ENCODE data around the gene GMPR.

DNA sequence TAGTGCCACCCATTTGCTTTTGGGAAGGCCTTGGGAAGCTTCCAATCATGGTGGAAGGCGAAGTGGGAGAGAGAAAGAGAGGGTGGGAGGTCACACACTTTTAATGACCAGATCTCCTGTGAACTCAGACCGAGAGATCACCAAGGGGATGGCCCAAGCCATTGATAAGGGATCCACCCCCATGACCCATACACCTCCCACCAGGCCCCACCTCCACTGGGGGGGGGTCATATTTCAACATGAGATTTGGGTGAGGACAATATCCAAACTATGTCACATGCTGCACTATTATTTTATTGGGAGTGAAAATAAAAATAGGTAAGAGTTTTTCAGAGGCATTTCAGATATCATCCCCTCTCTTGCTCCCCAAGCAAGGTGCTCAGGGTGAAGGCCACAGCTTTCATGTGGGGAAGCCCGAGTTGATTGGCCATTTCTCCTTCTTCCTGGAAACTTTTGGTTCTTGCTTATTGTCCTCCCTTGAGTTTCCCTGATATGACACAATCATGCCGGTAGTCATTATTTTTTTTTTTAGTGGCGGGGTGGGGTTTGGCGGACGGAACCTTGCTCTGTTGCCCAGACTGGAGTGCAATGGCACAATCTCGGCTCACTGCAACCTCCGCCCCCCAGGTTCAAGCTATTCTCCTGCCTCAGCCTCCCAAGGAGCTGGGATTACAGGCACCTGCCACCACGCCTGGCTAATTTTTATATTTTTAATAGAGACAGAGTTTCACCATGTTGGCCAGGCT is 15.2 kb downstream of the GMPR start:
- TF ChIP-seq, protein P1, sequence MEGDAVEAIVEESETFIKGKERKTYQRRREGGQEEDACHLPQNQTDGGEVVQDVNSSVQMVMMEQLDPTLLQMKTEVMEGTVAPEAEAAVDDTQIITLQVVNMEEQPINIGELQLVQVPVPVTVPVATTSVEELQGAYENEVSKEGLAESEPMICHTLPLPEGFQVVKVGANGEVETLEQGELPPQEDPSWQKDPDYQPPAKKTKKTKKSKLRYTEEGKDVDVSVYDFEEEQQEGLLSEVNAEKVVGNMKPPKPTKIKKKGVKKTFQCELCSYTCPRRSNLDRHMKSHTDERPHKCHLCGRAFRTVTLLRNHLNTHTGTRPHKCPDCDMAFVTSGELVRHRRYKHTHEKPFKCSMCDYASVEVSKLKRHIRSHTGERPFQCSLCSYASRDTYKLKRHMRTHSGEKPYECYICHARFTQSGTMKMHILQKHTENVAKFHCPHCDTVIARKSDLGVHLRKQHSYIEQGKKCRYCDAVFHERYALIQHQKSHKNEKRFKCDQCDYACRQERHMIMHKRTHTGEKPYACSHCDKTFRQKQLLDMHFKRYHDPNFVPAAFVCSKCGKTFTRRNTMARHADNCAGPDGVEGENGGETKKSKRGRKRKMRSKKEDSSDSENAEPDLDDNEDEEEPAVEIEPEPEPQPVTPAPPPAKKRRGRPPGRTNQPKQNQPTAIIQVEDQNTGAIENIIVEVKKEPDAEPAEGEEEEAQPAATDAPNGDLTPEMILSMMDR (optimal IDR thresholded peaks at IDR 0.05 in 1 of 3, IDR thresholded peaks at IDR 0.05 in 1 of 3, conservative IDR thresholded peaks at IDR 0.05 in 1 of 3; ENCODE audit: extremely low read depth in 1 of 3, insufficient read depth in 2 of 3, low read length in 3 of 3), result no peak
- no peak for TF ChIP-seq EZH2 (IDR thresholded peaks at IDR 0.05; ENCODE audit: low read length)

Measured in keratinocyte (primary cell).